Sciatic nerve (tissue), 2 donors: ENCODE measurements around the gene SGSM2. TPM values are rescaled to one million over a fixed set of nuclear protein-coding genes. Genes with fewer than 3 reads are reported as not detected.

Experiments used
- ATAC-seq: fragments of 200-7000 bp; cut with Tn5 transposase; one replicate; pipeline ENCODE4 v1.9.1; 2020; ENCODE audit warnings: mild to moderate bottlenecking, moderate library complexity
- DNase-seq: peaks from one replicate; pipeline ENCODE4 v3.0.0-alpha.2; 2020; ENCODE audit warnings: low spot score
- intact Hi-C: fragments of 100-400 bp; cut with DNase I; formaldehyde crosslinking; loops from one replicate; pipeline ENCODE4 v1.14.2; 2022
- total RNA-seq: library from RNA; stranded (reverse); fragmentation: NEBNext Ultra II Directional; extraction: Animal tissue kit (Norgen Biotek cat#: 25700); gene quantifications from one replicate; pipeline ENCODE4 v1.2.1, GENCODE V29; 2021
- donor health status: DM: no; HTN: no; CAD: no.
- donor health status: DM: no; HTN: no; CAD: no.

SGSM2 gene
- total RNA-seq, 1 donor from 2014 or later, result 59.3 TPM

DNA sequence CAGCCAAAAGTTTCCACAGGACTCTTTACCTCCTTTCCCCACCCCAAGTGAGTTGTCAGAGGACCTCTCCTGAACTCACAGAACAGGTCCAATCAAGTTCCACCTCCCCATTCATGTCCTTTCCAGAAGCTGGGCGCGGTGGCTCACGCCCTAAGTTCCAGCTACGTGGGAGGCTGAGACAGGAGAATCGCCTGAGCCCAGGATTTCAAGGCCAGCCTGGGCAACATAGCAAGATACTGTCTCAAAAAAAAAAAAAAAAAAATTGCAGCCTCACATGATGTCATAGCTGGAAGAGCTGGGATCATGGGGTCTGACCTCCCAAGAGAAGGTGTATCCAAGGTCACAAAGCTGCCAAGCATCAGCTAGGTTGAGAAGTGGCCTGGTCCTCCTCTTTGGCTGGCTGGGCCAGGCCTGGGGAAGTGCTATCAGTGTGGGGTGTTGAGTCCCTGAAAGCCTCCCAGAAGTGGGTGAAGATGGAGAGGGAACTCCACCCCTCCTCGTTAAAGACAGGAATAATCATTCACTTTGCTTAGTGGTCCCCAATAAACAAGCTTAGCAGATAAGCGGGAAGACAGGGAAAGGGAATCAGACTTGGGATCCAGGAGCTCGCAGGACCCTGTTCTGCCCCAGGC is 69.1 kb downstream of the SGSM2 start:
- ATAC-seq, result no peak
- no peak for DNase-seq
- intact Hi-C loops, result no loop called here

DNA sequence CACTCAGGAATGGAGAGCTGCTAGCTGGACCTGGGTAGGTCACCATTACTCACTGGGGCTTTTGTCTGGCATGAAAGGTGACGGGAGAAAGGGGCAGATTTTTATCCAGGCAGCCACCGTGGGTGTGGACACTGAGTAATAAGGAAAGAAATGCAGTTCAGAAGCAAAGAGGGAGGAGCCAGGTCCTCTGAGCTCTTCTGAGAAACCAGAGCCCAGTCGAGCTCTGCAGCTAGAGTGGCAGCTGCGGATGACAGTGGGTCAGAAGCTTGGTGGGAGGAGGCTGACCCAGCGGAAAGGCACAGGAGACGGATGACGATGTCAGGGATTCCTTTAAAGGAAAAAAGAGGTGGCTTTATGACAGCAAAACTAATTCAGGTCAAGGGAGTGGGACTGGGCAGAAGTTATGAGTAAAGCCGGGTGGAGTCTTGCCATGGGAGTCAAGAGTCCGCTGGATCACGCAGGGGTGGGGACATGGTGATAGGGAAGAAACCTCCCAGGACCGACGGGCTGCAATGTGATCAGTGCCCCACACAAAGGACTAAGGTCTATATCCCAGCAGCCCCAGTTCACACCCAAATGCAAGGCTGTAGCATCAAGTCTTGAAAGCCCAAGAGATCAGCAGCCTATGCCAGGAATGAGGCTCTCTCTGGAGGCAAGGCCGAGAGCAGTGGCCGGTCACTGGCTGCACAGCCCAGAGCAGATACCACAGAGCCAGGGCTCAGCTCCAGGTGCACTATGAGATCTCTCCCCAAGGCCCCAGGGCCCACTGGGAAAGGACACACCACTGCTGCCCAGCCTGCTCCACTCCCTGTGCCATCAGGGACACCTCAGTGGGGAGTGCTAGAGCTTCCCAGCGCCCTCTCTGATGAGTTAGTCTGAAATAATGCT is 69.8 kb downstream of the SGSM2 start:
- intact Hi-C loops, result no loop called here
- ATAC-seq (peak; percentile 83), DNase-seq (peak; percentile 76)

DNA sequence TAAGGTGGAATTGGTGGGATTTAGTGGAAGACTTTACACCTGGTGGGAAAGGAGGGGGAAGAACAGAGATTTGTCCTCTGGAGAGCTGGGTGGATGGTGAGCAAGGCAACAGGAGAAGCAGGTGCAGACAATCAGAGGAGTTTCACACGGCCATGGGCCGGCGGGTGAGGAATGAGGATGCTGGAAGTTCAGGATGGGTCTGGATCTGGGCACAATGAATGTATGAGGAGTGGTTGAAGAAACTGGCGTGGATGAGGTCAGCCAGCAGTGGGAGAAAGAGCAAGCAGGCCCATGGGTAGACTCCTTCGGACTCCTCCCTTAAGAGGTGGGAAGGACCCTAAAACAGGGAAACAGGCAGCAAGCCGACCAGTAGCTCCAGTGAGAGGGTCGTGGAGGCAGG is 73.7 kb downstream of the SGSM2 start:
- DNase-seq, result peak; percentile 43
- intact Hi-C loops, result loop anchor here (2.0 kb wide), 1 partner anchor 22 kb away; no protein-coding TSS in a partner anchor
- no peak for ATAC-seq

DNA sequence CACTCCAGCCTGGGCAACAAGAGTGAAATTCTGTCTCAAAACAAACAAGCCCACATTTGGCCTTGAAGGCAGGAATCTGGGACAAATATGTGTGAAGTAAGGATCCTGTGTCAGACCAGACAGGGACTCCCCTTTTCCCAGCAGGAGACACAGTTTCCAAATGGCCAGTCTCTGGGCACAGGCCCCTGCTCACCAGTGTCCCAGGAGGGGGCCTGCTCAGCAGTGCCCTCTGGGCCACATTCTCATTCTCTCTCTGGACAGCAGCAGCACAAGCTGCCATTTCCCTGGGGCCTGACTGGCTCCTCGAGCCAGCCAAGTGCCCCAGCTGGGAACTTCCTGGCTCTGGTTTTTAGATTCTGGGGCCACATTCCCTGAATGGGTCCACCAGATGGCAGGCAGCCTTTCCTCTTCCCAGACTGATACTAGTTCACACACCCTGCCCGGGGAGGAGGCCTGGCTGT is 75.3 kb downstream of the SGSM2 start:
- intact Hi-C loops, result no loop called here
- ATAC-seq (peak; percentile 30), DNase-seq (no peak)

DNA sequence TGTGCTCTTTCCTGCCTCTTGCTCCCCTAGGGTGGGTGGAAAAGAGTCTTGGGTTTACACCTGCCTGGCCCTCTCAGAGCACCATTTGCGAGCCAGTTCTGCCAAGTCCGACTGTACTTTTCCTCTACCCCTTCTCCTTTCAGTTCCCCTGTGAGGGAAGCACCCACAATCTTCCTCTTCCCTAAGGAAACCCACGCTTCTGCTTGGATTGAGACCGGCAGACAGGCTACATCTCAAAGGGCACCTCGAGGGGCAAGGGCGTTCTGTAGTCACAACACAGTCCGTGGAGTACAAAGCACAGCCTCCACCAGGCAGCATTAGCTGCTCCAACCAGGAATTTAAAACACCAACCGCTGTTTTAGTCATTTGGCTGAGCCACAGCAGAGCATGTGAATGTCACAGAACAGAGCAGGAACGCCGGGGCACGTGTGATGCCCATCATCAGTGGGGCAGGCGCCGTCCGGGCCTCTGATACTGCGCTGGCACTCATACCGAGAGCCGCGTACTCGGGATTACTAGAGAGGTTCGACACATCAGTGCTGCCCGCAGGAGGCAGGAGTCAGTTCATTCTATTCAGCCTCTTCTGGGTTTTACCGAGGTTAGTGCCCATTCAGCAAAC is 77.3 kb downstream of the SGSM2 start:
- DNase-seq, result no peak
- intact Hi-C loops, result loop anchor here (5.0 kb wide), 1 partner anchor 37 kb away; no protein-coding TSS in a partner anchor
- ATAC-seq, result no peak

DNA sequence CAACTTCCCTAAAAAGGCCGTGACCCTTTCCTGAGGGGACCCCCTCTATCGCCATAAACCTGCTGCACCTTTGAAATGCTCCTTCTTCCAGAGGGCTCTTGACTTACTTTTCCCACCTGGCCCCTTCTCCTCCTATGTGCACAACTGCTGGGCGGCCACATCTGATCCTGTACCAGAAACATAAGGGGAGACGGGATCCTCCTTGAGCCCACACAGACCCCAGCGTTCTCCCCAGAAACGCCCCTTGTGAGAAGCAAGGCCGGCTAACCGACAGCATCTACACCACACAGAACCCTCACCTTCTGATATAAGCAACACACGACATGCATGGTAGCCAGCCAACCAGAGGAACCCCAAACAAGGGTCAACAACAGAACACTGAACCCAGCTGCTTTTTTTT is 77.8 kb downstream of the SGSM2 start:
- no peak for ATAC-seq
- intact Hi-C loops, result loop anchor here (5.0 kb wide), 1 partner anchor 38 kb away; no protein-coding TSS in a partner anchor
- no peak for DNase-seq

DNA sequence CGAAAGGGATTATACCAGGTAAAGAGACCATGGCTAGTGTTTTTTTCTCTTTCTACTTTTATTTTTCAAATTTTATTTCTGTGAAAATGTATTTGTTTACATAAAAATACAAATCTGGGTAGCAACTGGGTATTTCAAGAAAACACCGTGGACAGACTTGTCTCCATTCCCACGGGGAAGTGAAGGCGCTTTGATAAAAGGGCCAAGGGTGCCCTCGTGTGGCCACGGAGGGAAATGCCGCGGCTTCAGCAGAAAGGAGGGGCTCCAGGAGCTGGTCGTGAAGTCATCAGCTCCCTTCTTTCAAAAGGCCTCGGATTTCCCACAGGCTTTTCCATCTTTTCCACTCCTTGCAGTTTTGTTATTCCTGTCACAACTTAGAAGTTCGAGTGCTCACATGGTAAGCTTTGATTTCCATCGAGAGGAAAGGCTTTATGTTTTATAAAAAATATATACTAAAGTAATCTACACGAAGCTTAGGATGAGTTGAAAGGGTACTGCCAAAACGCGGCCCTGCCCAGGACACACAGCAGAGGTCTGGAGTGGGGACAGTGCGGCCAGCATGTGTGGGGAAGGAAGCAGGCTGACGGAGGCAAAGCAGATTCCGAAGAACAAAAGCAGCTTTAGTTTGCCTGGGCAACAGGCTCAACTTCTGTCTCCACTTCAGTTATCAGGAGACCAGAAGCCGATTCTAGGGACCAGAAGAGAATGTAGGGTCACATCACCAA is 78.9 kb downstream of the SGSM2 start:
- peak; percentile 91 for ATAC-seq
- intact Hi-C loops, result loop anchor here (5.0 kb wide), 1 partner anchor 39 kb away; no protein-coding TSS in a partner anchor
- DNase-seq, result peak; percentile 96

DNA sequence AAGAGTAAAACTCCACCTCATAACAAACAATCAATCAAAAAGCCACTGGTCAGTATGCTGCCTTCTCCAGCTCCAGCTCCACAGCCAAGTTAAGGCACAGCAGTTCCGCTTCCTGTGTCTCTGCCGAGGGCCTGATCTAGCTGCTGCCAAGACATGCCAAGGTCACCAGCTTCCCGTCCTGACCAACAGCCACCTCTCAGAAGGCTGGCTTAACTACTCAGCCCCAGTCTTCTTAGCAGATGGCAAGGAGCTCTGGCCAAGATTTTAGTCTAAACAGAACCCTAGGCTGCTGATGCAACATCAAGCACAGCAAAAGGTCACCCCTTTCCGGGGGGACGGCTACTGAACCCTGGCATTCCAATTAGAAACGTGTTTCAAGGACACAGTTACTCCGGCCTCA is 81.3 kb downstream of the SGSM2 start:
- intact Hi-C loops, result loop anchor here (5.0 kb wide), 1 partner anchor 41 kb away; no protein-coding TSS in a partner anchor
- DNase-seq (no peak), ATAC-seq (no peak)

DNA sequence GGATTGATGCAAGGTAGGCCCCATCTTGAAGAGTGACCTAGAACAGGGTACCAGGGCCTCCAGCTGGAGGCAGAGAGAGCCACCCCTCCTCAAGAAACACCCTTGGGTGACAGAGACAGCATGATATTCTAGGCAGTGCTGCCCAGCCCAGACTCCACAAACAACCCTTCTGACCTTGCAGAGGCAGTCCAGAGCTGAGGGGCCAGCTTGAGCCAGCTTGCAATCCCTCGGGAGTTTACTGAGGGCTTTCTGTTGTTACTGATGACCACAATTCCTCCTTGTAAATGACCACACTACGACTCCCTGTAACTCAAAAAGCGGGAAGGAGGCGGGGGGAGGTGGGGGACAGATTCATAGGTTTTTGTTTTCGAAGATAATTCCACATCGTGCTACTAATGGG is 82.2 kb downstream of the SGSM2 start:
- intact Hi-C loops, result loop anchor here (5.0 kb wide), 1 partner anchor 42 kb away; no protein-coding TSS in a partner anchor
- DNase-seq, result no peak
- no peak for ATAC-seq

DNA sequence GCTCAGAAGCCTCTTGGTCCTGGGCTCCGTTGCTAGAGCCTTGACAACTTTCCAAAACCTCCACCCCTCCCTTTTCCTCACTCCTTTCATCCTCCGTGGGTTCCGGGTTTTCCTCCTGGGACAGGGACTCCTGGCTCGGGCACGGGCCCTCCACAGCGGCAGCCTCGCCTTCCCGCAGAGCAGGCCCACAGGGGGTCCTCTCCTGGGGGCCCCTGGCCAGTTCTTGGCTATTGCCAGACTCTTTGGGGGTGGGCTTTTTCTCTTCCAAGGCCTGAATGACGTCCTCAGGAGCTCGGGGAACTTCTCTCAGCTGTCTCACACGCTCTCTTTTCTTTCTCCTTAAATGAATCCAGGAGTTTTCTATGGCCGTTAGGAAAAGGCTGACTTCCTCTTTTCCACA is 82.9 kb downstream of the SGSM2 start:
- intact Hi-C loops, result no loop called here

DNA sequence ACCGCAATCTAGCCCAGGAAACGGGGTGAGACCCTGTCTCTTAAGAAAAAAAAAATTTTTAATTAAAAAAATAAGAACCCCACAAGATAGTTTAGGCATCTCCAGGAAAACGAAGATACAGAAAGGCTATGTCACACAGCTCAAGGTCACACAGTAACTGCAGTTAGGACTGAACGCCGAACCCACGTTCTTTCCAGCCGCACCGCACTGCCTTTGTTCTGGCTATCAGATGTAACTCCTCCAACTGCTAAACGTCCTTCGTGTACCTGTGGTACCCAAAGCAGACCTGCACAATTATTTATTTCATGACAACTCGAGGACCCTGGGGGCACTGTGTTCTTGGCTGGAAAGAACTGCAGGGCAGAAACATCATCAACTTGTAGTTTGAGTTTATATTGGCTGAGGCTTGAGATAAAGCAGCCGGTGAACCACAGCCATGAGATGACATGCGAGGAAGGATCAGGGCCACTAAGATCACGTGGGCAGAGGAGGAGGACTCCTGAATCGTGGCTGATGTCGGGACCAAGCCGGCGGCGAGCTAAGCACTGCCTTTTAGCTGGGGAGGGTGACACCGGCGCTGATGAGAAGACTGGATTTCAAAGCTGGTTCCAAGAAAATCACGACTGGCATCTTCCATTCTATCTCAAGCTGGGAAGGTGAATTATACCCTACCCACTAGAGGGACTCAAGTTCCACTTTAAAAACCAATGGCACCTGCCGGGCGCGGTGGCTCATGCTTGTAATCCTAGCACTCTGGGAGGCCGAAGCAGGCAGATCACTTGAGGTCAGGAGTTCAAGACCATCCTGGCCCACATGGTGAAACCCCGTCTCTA is 84.2 kb downstream of the SGSM2 start:
- ATAC-seq, result no peak
- intact Hi-C loops, result no loop called here
- DNase-seq, result no peak

More for the DNA sequence above, 82.9 kb downstream of the SGSM2 start:
- no peak for DNase-seq
- ATAC-seq, result peak; percentile 31

DNA sequence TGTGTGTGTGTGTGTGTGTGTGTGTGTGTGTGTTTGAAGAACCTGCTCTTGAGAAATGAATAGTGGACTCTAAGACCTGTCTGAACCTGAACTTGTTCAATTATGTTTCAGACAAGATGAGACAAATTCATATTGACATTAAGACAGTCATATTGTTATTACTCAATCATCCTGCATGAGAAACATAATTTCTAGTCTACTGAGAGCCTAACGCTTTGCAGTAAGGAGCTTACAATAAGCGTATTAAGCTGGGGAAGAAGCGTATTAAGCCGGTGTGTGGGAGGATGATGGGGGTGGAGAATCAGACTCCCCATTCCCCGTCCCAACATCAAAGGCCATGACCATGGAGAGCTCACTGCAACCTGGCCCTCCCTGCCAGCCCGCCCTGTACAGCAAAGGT is 86.0 kb downstream of the SGSM2 start:
- intact Hi-C loops, result no loop called here
- ATAC-seq, result no peak

DNA sequence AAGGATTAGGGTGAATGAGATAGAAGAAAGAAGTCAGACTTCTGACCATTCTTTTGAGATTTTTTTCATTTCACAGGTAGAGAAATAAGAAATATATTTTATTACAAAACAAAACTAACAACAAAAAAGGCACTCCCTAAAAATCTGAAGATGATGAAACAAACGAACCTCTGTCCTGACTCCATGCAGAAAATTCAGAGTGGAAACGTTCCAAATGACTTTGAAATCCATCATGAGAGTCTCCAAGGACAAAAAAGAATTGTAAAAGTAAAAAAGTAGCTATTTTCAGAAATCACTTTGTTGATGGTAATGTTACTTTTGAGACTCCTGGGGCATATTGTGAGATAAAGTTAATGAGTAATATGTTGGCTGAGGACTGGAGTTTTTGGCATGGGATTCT is 89.9 kb downstream of the SGSM2 start:
- intact Hi-C loops, result no loop called here
- ATAC-seq, result peak; percentile 67
- no peak for DNase-seq

More for the DNA sequence above, 86.0 kb downstream of the SGSM2 start:
- no peak for DNase-seq

DNA sequence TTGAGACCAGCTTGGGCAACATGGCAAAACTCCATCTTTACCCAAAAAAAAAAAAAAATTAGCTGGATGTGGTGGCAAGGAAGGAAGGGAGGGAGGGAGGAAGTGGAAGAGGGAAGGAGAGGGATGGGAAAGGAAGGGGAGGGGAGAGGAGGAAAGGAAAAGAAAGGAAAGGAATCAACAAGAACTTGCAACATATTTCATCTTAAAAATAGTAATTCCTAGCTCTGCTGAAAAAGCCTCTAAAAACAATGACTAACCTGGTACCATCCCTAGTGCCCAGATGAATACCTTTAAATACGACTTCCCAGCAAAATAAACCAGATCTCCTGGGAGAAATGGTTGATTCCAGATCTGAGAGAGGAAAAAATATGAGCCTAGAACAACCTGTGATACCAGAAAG is 90.6 kb downstream of the SGSM2 start:
- DNase-seq, result no peak
- intact Hi-C loops, result no loop called here
- no peak for ATAC-seq
